Fibroblast of gingiva (primary cell): ENCODE results near the gene CCDC92B.

ENCODE experiments used
- DNase-seq: peaks from one replicate; pipeline ENCODE4 v3.0.0-alpha.2; 2011; ENCODE audit warnings: low read depth

The CCDC92B gene

GRCh38 chr17:2778489-2778888, 29.0 kb upstream of the CCDC92B start:
- no peak for DNase-seq

GRCh38 chr17:2777242-2777867, 27.9 kb upstream of the CCDC92B start:
- DNase-seq: no peak

- DNase-seq: no peak
Observed at GRCh38 chr17:2776589-2777241, 27.3 kb upstream of the CCDC92B start.

- DNase-seq: no peak
Observed at GRCh38 chr17:2775206-2775605, 25.8 kb upstream of the CCDC92B start.

- no peak for DNase-seq
Observed at GRCh38 chr17:2770129-2770528, 20.7 kb upstream of the CCDC92B start.

- DNase-seq: no peak
Observed at GRCh38 chr17:2758870-2759269, 9.4 kb upstream of the CCDC92B start.

- no peak for DNase-seq
Observed at GRCh38 chr17:2755891-2756724, 6.7 kb upstream of the CCDC92B start.

GRCh38 chr17:2751491-2751890, 2.0 kb upstream of the CCDC92B start:
- DNase-seq: no peak

- no peak for DNase-seq
Observed at GRCh38 chr17:2750721-2751120, 1.3 kb upstream of the CCDC92B start.

GRCh38 chr17:2749784-2750181, 331 bp upstream of the CCDC92B start:
- peak; percentile 42 for DNase-seq

- DNase-seq: no peak
Observed at GRCh38 chr17:2745317-2746037, 4.0 kb downstream of the CCDC92B start.

- no peak for DNase-seq
Observed at GRCh38 chr17:2737693-2738092, 11.8 kb downstream of the CCDC92B start.

- DNase-seq: no peak
Observed at GRCh38 chr17:2736956-2737355, 12.5 kb downstream of the CCDC92B start.

- DNase-seq: no peak
Observed at GRCh38 chr17:2735896-2736295, 13.6 kb downstream of the CCDC92B start.

- no peak for DNase-seq
Observed at GRCh38 chr17:2734939-2735338, 14.5 kb downstream of the CCDC92B start.

GRCh38 chr17:2731807-2732206, 17.6 kb downstream of the CCDC92B start:
- no peak for DNase-seq

- DNase-seq: no peak
Observed at GRCh38 chr17:2730764-2731353, 18.6 kb downstream of the CCDC92B start.

GRCh38 chr17:2724784-2725164, 24.7 kb downstream of the CCDC92B start:
- no peak for DNase-seq

GRCh38 chr17:2723997-2724783, 25.3 kb downstream of the CCDC92B start:
- no peak for DNase-seq

GRCh38 chr17:2723505-2723996, 25.9 kb downstream of the CCDC92B start:
- DNase-seq: no peak

GRCh38 chr17:2722611-2723010, 26.8 kb downstream of the CCDC92B start:
- no peak for DNase-seq
